Measurements from ENCODE around the gene NUTM1.
"Not testable (repeated sequence)": the region's sequence is repeated elsewhere in the genome, so short reads cannot be mapped to it uniquely, and the experiment has no call there.

NUTM1 gene

GRCh38 chr15:34338347-34338746 is 4.8 kb upstream of the NUTM1 start:
- peak overlapping the region; percentile 61 for H3K9ac ChIP-seq (ENCODE audit: low read length)
- peak overlapping the region; percentile 91 for H3K4me3 ChIP-seq (ENCODE audit: low read length)
- no peak overlapping the region for H3K27ac ChIP-seq (ENCODE audit: low read length)
- peaks cover 2% of the 10 kb centered on the region for H3K4me1 ChIP-seq (ENCODE audit: control insufficient read depth, low read depth, low read length)
- H3K36me3 ChIP-seq (ENCODE audit: control insufficient read depth, low read depth, low read length) = peaks cover 18% of the 10 kb centered on the region
- H3K27me3 ChIP-seq (ENCODE audit: control insufficient read depth, insufficient read depth, low read length) = peaks cover 9% of the 10 kb centered on the region
- no peaks in the 10 kb centered on the region for H3K9me3 ChIP-seq (ENCODE audit: control insufficient read depth, low read depth, low read length)

- peaks cover 2% of the 10 kb centered on the region for H3K4me1 ChIP-seq (ENCODE audit: control insufficient read depth, low read depth, low read length)
- no peak overlapping the region for H3K9ac ChIP-seq (ENCODE audit: low read length)
- peaks cover 18% of the 10 kb centered on the region for H3K36me3 ChIP-seq (ENCODE audit: control insufficient read depth, low read depth, low read length)
- H3K27ac ChIP-seq (ENCODE audit: low read length) = no peak overlapping the region
- peaks cover 9% of the 10 kb centered on the region for H3K27me3 ChIP-seq (ENCODE audit: control insufficient read depth, insufficient read depth, low read length)
- H3K9me3 ChIP-seq (ENCODE audit: control insufficient read depth, low read depth, low read length) = no peaks in the 10 kb centered on the region
- H3K4me3 ChIP-seq (ENCODE audit: low read length) = no peak overlapping the region
Observed at GRCh38 chr15:34339946-34340345, 3.2 kb upstream of the NUTM1 start.

GRCh38 chr15:34341381-34342212 is 1.5 kb upstream of the NUTM1 start:
- peak overlapping the region; percentile 92 for H3K9ac ChIP-seq (ENCODE audit: low read length)
- peaks cover 18% of the 10 kb centered on the region for H3K36me3 ChIP-seq (ENCODE audit: control insufficient read depth, low read depth, low read length)
- peaks cover 5% of the 10 kb centered on the region for H3K4me1 ChIP-seq (ENCODE audit: control insufficient read depth, low read depth, low read length)
- H3K9me3 ChIP-seq (ENCODE audit: control insufficient read depth, low read depth, low read length) = no peaks in the 10 kb centered on the region
- H3K4me3 ChIP-seq (ENCODE audit: low read length) = peak overlapping the region; percentile 82
- H3K27me3 ChIP-seq (ENCODE audit: control insufficient read depth, insufficient read depth, low read length) = peaks cover 5% of the 10 kb centered on the region
- no peak overlapping the region for H3K27ac ChIP-seq (ENCODE audit: low read length)

GRCh38 chr15:34342213-34342736 is 840 bp upstream of the NUTM1 start:
- H3K9me3 ChIP-seq (ENCODE audit: control insufficient read depth, low read depth, low read length); H3K4me1 ChIP-seq (ENCODE audit: control insufficient read depth, low read depth, low read length); H3K27me3 ChIP-seq (ENCODE audit: control insufficient read depth, insufficient read depth, low read length): not testable (repeated sequence)
- Histone ChIP-seq H3K27ac (ENCODE audit: low read length) (peak overlapping the region; percentile 36), H3K4me3 (ENCODE audit: low read length) (peak overlapping the region; percentile 82), H3K9ac (ENCODE audit: low read length) (peak overlapping the region; percentile 92), H3K36me3 (ENCODE audit: control insufficient read depth, low read depth, low read length) (peaks cover 18% of the 10 kb centered on the region)

- H3K9me3 ChIP-seq (ENCODE audit: control insufficient read depth, low read depth, low read length) = no peaks in the 10 kb centered on the region
- no peaks in the 10 kb centered on the region for H3K36me3 ChIP-seq (ENCODE audit: control insufficient read depth, low read depth, low read length)
- no peaks in the 10 kb centered on the region for H3K27me3 ChIP-seq (ENCODE audit: control insufficient read depth, insufficient read depth, low read length)
- H3K4me3 ChIP-seq (ENCODE audit: low read length) = no peak overlapping the region
- no peak overlapping the region for H3K9ac ChIP-seq (ENCODE audit: low read length)
- no peak overlapping the region for H3K27ac ChIP-seq (ENCODE audit: low read length)
- peaks cover 5% of the 10 kb centered on the region for H3K4me1 ChIP-seq (ENCODE audit: control insufficient read depth, low read depth, low read length)
Observed at GRCh38 chr15:34347951-34348638, 5.0 kb downstream of the NUTM1 start.

GRCh38 chr15:34348735-34349300 is 5.7 kb downstream of the NUTM1 start:
- no peaks in the 10 kb centered on the region for H3K9me3 ChIP-seq (ENCODE audit: control insufficient read depth, low read depth, low read length)
- no peak overlapping the region for H3K4me3 ChIP-seq (ENCODE audit: low read length)
- no peaks in the 10 kb centered on the region for H3K27me3 ChIP-seq (ENCODE audit: control insufficient read depth, insufficient read depth, low read length)

GRCh38 chr15:34349769-34350168 is 6.7 kb downstream of the NUTM1 start:
- Histone ChIP-seq H3K36me3 (ENCODE audit: control insufficient read depth, low read depth, low read length) (peaks cover 6% of the 10 kb centered on the region), H3K27me3 (ENCODE audit: control insufficient read depth, insufficient read depth, low read length) (no peaks in the 10 kb centered on the region), H3K4me1 (ENCODE audit: control insufficient read depth, low read depth, low read length) (peaks cover 5% of the 10 kb centered on the region), H3K4me3 (ENCODE audit: low read length) (no peak overlapping the region), H3K27ac (ENCODE audit: low read length) (no peak overlapping the region), H3K9me3 (ENCODE audit: control insufficient read depth, low read depth, low read length) (no peaks in the 10 kb centered on the region), H3K9ac (ENCODE audit: low read length) (no peak overlapping the region)

More at GRCh38 chr15:34348735-34349300, 5.7 kb downstream of the NUTM1 start:
- Histone ChIP-seq H3K27ac (ENCODE audit: low read length) (no peak overlapping the region), H3K36me3 (ENCODE audit: control insufficient read depth, low read depth, low read length) (no peaks in the 10 kb centered on the region), H3K9ac (ENCODE audit: low read length) (no peak overlapping the region), H3K4me1 (ENCODE audit: control insufficient read depth, low read depth, low read length) (peaks cover 5% of the 10 kb centered on the region)

- H3K36me3 ChIP-seq (ENCODE audit: control insufficient read depth, low read depth, low read length) = peaks cover 26% of the 10 kb centered on the region
- H3K9me3 ChIP-seq (ENCODE audit: control insufficient read depth, low read depth, low read length); H3K27ac ChIP-seq (ENCODE audit: low read length); H3K9ac ChIP-seq (ENCODE audit: low read length); H3K4me1 ChIP-seq (ENCODE audit: control insufficient read depth, low read depth, low read length); H3K27me3 ChIP-seq (ENCODE audit: control insufficient read depth, insufficient read depth, low read length); H3K4me3 ChIP-seq (ENCODE audit: low read length): not testable (repeated sequence)
Observed at GRCh38 chr15:34352996-34353395, 9.9 kb downstream of the NUTM1 start.

GRCh38 chr15:34353627-34354026 is 10.5 kb downstream of the NUTM1 start:
- no peaks in the 10 kb centered on the region for H3K27me3 ChIP-seq (ENCODE audit: control insufficient read depth, insufficient read depth, low read length)
- H3K27ac ChIP-seq (ENCODE audit: low read length) = no peak overlapping the region
- H3K9ac ChIP-seq (ENCODE audit: low read length) = no peak overlapping the region
- H3K9me3 ChIP-seq (ENCODE audit: control insufficient read depth, low read depth, low read length) = no peaks in the 10 kb centered on the region
- no peak overlapping the region for H3K4me3 ChIP-seq (ENCODE audit: low read length)
- peaks cover 30% of the 10 kb centered on the region for H3K36me3 ChIP-seq (ENCODE audit: control insufficient read depth, low read depth, low read length)
- H3K4me1 ChIP-seq (ENCODE audit: control insufficient read depth, low read depth, low read length) = no peaks in the 10 kb centered on the region

GRCh38 chr15:34354286-34354685 is 11.2 kb downstream of the NUTM1 start:
- Histone ChIP-seq H3K4me1 (ENCODE audit: control insufficient read depth, low read depth, low read length) (no peaks in the 10 kb centered on the region), H3K9ac (ENCODE audit: low read length) (no peak overlapping the region), H3K27me3 (ENCODE audit: control insufficient read depth, insufficient read depth, low read length) (no peaks in the 10 kb centered on the region), H3K9me3 (ENCODE audit: control insufficient read depth, low read depth, low read length) (no peaks in the 10 kb centered on the region), H3K36me3 (ENCODE audit: control insufficient read depth, low read depth, low read length) (peaks cover 34% of the 10 kb centered on the region), H3K27ac (ENCODE audit: low read length) (no peak overlapping the region), H3K4me3 (ENCODE audit: low read length) (no peak overlapping the region)

GRCh38 chr15:34355241-34355640 is 12.1 kb downstream of the NUTM1 start:
- Histone ChIP-seq H3K4me3 (ENCODE audit: low read length) (no peak overlapping the region), H3K4me1 (ENCODE audit: control insufficient read depth, low read depth, low read length) (no peaks in the 10 kb centered on the region), H3K9me3 (ENCODE audit: control insufficient read depth, low read depth, low read length) (no peaks in the 10 kb centered on the region), H3K36me3 (ENCODE audit: control insufficient read depth, low read depth, low read length) (peaks cover 41% of the 10 kb centered on the region), H3K9ac (ENCODE audit: low read length) (no peak overlapping the region), H3K27me3 (ENCODE audit: control insufficient read depth, insufficient read depth, low read length) (no peaks in the 10 kb centered on the region), H3K27ac (ENCODE audit: low read length) (no peak overlapping the region)
